KOPT-K1 (cell line): ENCODE measurements around the gene ZFAND2B.

Experiments
- H3K27ac ChIP-seq: fragments of 200-600 bp; sonication (generic); 2 replicates; pipeline ENCODE4 v1.5.1; 2016; ENCODE audit warnings: antibody characterized with exemption, mild to moderate bottlenecking, low read depth, low read length; ENCODE audit not compliant: poor library complexity, severe bottlenecking
- H3K36me3 ChIP-seq: fragments of 200-600 bp; sonication (generic); 2 replicates; pipeline ENCODE4 v1.5.1; 2017; ENCODE audit warnings: antibody characterized with exemption, mild to moderate bottlenecking, low read length, moderate library complexity; ENCODE audit not compliant: insufficient read depth
- H3K9me3 ChIP-seq: fragments of 200-600 bp; sonication (generic); 2 replicates; pipeline ENCODE4 v1.5.1; 2017; ENCODE audit warnings: antibody characterized with exemption, low read length, mild to moderate bottlenecking; ENCODE audit not compliant: insufficient read depth, poor library complexity, severe bottlenecking

Gene ZFAND2B, protein sequence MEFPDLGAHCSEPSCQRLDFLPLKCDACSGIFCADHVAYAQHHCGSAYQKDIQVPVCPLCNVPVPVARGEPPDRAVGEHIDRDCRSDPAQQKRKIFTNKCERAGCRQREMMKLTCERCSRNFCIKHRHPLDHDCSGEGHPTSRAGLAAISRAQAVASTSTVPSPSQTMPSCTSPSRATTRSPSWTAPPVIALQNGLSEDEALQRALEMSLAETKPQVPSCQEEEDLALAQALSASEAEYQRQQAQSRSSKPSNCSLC

GRCh38 chr2:219206328-219207133, at the start of gene ZFAND2B:
ZFAND2B (plus strand) TSS chr2:219206782; CDS start chr2:219206988, 206 bp downstream.
- no peaks in the 10 kb centered on the region for H3K9me3 ChIP-seq
- peaks cover 25% of the 10 kb centered on the region; the same call in 1 of the 2 replicates for H3K36me3 ChIP-seq
- H3K27ac ChIP-seq, result peak within 1 kb of the TSS; percentile 84

GRCh38 chr2:219157396-219157795, 49.2 kb upstream of the ZFAND2B start:
- H3K27ac ChIP-seq, result no peak overlapping the region
- no peaks in the 10 kb centered on the region for H3K9me3 ChIP-seq
- H3K36me3 ChIP-seq, result peaks cover 33% of the 10 kb centered on the region

- H3K36me3 ChIP-seq, result peaks cover 33% of the 10 kb centered on the region
- no peaks in the 10 kb centered on the region for H3K9me3 ChIP-seq
- no peak overlapping the region for H3K27ac ChIP-seq
Measured at GRCh38 chr2:219158025-219158424, 48.6 kb upstream of the ZFAND2B start.

DNA sequence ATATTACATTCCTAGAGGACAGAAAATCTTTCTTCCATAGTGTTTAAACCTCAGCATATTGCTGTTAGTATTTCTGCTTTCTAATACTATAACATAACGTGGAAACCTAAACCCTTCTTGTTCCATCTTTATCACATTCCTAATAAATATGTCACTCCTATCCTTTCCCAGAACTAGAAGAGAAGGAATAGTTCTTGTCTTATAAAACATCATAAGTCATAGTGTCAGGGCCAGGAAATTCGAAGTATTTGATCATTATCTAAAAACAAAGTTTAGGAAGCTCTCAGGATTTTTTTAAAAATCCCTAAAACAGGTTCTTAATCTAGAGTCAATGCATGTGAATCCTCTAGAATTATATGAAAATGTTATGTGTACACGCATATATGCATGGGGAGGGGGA, 48.0 kb upstream of the ZFAND2B start:
- no peaks in the 10 kb centered on the region for H3K9me3 ChIP-seq
- no peak overlapping the region for H3K27ac ChIP-seq
- peaks cover 29% of the 10 kb centered on the region for H3K36me3 ChIP-seq

GRCh38 chr2:219159771-219160185, 46.8 kb upstream of the ZFAND2B start:
- peak overlapping the region; percentile 84 for H3K27ac ChIP-seq
- H3K9me3 ChIP-seq, result no peaks in the 10 kb centered on the region
- H3K36me3 ChIP-seq, result peaks cover 21% of the 10 kb centered on the region

DNA sequence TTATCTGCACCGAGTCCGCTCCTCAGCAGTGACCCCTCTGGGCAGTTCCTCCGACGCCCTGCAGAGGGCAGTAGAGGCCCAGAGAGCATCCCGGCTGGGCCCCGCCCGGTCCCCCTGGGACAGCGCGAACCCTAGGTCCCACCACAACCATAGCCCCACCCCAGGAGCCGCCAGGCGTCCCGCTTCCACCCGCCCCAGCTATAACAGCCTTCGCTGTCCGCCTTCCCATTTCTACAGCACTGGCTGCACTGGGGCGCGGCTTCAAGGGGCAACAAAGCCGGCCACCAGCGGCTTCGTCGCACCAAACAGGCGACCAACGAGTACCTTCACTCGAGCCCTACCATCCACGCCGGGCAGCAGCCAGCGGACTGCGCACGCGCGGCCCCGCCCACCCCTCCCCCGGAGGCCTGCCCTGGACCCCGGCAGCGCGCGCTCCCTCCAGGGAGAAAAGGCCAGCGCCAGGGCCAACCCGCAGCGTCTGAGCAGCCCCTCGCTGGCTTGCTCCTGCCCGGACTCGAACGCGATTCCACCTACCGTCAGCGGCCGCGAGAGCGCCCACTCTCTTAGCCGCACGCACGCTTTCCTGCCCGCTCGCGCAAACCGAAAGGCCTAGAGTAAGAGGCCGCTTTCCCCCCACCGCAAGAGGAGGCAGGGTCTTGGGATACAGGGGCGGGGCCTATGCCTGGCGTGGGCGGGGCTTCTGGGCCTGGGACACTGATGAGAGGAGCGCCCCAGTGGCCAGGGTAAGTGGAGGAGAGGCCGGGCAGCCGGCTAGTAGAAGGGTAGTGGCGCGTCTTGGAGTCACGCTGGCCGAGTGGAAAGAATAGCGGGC, 46.2 kb upstream of the ZFAND2B start, which contains the start of gene NHEJ1:
NHEJ1 (minus strand) TSS at position 630 of the 832 bp plus-strand sequence. CDS start 2,453 bp downstream, outside the sequence.
- Histone ChIP-seq H3K27ac (peak within 1 kb of the TSS; percentile 84), H3K36me3 (peaks cover 21% of the 10 kb centered on the region), H3K9me3 (no peaks in the 10 kb centered on the region)

DNA sequence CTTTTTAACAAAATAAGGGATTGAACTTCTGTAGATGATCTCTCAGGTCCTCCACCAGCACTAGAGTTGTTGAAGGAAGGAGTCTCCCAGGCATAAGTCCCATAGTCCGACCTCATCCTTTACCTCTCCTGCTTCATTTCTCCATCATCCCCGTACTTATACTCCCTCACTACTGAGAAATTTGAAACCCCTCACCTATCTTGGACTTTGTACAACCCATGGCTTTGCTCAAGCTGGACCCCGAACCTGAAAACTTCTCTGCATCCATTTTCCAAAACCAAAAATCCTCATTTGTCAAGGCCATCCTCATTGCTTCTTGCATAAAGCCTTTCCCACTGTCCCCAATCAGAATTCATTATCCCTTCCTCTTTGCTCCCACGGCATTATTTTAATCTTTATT, 45.5 kb upstream of the ZFAND2B start:
- peaks cover 21% of the 10 kb centered on the region for H3K36me3 ChIP-seq
- peak overlapping the region; percentile 84 for H3K27ac ChIP-seq
- no peaks in the 10 kb centered on the region for H3K9me3 ChIP-seq

DNA sequence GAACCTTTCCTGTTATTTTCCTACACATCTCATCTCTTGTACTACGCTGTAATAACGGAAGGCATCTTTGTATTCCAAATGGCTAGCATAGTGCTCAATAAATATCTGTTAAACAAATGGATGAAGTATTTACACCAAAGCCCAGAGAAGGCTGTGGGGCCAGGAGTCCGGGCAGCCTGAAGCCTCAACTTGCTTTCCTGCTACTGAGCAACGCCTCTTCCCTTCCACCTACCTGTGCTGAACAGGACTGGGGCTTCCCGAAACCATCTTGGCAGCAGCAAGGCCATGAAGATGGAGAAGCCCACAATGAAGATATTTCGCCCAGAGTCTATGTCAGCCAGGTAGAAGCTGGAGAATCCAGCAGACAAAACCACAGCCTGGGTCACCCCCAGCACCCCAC, 43.4 kb upstream of the ZFAND2B start:
- peaks cover 1% of the 10 kb centered on the region; the same call in 1 of the 2 replicates for H3K36me3 ChIP-seq
- no peak overlapping the region for H3K27ac ChIP-seq
- no peaks in the 10 kb centered on the region for H3K9me3 ChIP-seq

DNA sequence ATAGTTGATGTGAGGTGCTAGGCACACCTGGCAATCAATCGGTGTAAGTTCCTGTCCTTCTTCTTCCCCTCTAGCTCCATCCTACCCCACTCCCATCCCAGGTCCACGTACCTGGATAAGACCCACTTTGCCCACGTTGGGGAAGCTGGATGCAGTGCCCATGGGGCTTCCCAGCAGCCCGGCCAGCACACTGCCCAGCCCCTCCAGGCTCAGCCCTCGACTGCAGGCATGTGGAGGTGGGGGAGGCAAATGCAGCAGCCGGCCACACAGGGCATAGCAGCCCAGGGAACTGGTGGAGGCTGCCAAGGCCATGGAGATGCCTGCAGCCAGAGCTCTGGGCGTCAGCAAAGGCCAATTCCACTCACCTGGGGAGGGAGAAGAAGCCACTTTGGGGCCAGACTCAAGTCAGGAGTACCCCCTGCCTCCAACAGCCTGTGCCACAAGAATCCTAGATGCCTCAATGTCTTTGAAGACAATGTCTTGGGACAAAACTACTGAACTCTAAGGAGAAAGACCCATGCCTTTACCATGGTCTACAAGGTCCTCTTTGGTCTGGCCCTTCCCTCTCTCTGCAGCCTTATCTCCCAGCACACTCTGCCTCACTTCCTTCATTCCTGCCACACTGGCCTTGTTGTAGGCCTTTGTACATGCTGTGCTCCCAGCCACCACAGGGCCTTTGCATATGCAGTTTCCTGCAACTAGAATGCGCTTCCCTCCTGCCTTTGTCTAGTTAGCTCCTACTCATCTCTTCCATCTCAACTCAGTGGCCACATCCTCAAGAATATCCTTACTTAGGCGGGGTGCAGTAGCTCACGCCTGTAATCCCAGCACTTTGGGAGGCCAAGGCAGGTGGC, 41.3 kb upstream of the ZFAND2B start:
- H3K9me3 ChIP-seq, result no peaks in the 10 kb centered on the region
- H3K36me3 ChIP-seq, result no peaks in the 10 kb centered on the region
- H3K27ac ChIP-seq, result no peak overlapping the region

DNA sequence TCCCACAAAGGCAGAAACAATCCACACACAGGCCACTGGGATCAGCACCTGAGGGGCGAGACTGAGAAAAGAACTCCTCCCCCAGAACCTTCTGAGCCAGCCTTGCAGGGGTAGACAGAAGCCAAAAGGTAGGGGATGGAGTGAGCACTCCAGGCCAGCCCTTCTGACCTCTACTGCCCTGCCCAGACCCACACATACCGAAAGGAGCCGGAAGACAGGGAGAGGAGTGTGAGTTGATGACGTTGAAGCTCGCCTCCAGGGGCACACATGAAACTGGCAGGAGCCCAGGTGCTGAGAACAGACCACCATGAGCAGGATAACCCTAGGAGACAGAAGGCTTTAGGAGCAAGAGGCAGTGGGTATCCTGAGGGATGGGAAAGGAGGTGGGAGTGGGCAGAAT, 38.6 kb upstream of the ZFAND2B start:
- H3K9me3 ChIP-seq, result no peaks in the 10 kb centered on the region

DNA sequence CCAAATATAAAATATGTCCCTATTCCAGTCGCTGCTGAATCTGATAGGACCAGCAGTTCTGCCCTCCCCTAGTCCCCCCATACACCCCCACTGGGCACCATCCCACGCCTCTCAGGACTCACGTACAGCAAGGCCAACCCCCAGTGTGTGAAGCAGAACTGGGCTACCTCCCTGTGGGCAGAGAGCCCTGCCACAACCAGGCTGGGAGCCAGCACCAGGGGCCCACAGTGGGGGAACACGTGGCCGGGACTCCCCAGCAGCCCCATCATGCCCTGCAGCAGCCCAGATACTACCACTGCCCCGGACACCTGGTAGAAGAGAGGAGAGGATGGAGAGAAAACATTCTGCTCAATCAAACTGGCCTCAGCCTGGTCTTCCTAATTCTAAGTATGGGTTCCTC, 38.1 kb upstream of the ZFAND2B start:
- no peaks in the 10 kb centered on the region for H3K9me3 ChIP-seq
- H3K36me3 ChIP-seq, result peaks cover 25% of the 10 kb centered on the region
- H3K27ac ChIP-seq, result no peak overlapping the region

More for the DNA sequence above, 38.6 kb upstream of the ZFAND2B start:
- no peak overlapping the region for H3K27ac ChIP-seq
- H3K36me3 ChIP-seq, result peaks cover 22% of the 10 kb centered on the region

GRCh38 chr2:219168932-219169331, 37.6 kb upstream of the ZFAND2B start:
- Histone ChIP-seq H3K36me3 (peaks cover 29% of the 10 kb centered on the region), H3K27ac (no peak overlapping the region), H3K9me3 (no peaks in the 10 kb centered on the region)

- Histone ChIP-seq H3K27ac (no peak within 1 kb of the TSS), H3K36me3 (peaks cover 41% of the 10 kb centered on the region)
Measured at GRCh38 chr2:219169930-219170654, 36.5 kb upstream of the ZFAND2B start, which contains the start of gene SLC23A3. SLC23A3 (minus strand) TSS chr2:219170029; CDS start chr2:219169984, 45 bp downstream.

More at GRCh38 chr2:219169930-219170654, 36.5 kb upstream of the ZFAND2B start, which contains the start of gene SLC23A3:
- no peaks in the 10 kb centered on the region for H3K9me3 ChIP-seq
